ENCODE results near the gene C19orf73.
A peak's percentile ranks its signal among the peaks of the same experiment; 100 is the strongest.

C19orf73 gene, protein sequence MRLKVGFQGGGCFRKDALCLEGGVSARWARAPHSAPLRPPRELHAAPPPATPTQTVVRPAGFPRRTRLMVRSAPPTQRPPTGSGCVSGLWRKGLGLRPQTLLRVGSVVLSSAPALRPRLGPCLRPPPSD

GRCh38 chr19:49118565-49119410 lies at the start of gene C19orf73:
Gene C19orf73, minus strand, starts transcription at chr19:49119143. Its CDS starts 121 bp downstream, at chr19:49119022.
- DNase-seq (ENCODE audit: low spot score), result peak; percentile 100
- no peak for TF ChIP-seq CTCF (IDR thresholded peaks at IDR 0.05; ENCODE audit: extremely low read depth, missing control alignments)

GRCh38 chr19:49168421-49168820 lies 49.5 kb upstream of the C19orf73 start:
- TF ChIP-seq CTCF (IDR thresholded peaks at IDR 0.05; ENCODE audit: extremely low read depth, missing control alignments), result no peak
- no peak for DNase-seq (ENCODE audit: low spot score)

GRCh38 chr19:49167857-49168409 lies 49.0 kb upstream of the C19orf73 start:
- TF ChIP-seq CTCF (IDR thresholded peaks at IDR 0.05; ENCODE audit: extremely low read depth, missing control alignments), result no peak
- no peak for DNase-seq (ENCODE audit: low spot score)

DNA sequence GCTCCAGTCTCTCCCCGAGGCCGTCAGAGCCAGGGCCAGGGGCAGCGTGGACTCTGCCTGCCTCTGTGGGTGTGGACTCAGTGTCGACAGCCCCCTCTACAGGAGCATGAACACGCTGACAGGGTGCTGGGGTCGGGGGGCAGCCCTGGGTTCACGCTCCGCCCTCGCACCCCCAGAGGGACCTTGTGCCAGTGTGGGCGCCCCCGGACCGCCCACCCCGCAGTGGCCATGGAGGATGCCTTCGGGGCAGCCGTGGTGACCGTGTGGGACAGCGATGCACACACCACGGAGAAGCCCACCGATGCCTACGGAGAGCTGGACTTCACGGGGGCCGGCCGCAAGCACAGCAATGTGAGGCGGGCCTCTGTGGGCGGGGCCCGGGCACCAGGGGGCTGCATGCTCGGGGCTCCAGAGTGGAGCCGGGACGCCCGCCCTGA lies 46.9 kb upstream of the C19orf73 start:
- TF ChIP-seq CTCF (IDR thresholded peaks at IDR 0.05; ENCODE audit: extremely low read depth, missing control alignments), result no peak
- no peak for DNase-seq (ENCODE audit: low spot score)

- no peak for DNase-seq (ENCODE audit: low spot score)
- TF ChIP-seq CTCF (IDR thresholded peaks at IDR 0.05; ENCODE audit: extremely low read depth, missing control alignments), result no peak
These were observed 46.3 kb upstream of the C19orf73 start for GRCh38 chr19:49165111-49165750.

- DNase-seq (ENCODE audit: low spot score), result no peak
- TF ChIP-seq CTCF (IDR thresholded peaks at IDR 0.05; ENCODE audit: extremely low read depth, missing control alignments), result no peak
These were observed 43.0 kb upstream of the C19orf73 start for GRCh38 chr19:49161987-49162386.
